Lower leg skin (tissue), 3 donors: ENCODE data around the gene KIF17.

Experiments used
- CTCF ChIP-seq, 3 donors: fragments of 450-650 bp; IDR thresholded peaks; one replicate each; pipeline ENCODE4 v1.5.1; 2016; ENCODE audit warnings: antibody characterized with exemption in 3 of 3, mild to moderate bottlenecking in 3 of 3, moderate library complexity in 2 of 3
- POLR2A ChIP-seq, 2 donors: fragments of 450-650 bp; IDR thresholded peaks; one replicate each; pipeline ENCODE4 v1.6.1; 2016 to 2017; ENCODE audit warnings: antibody characterized with exemption in 2 of 2, mild to moderate bottlenecking in 1 of 2, moderate library complexity in 1 of 2

- TF ChIP-seq CTCF (IDR thresholded peaks at IDR 0.05): no peak
- no peak for TF ChIP-seq POLR2A (IDR thresholded peaks at IDR 0.05)
Observed at GRCh38 chr1:20704390-20705202, 13.2 kb downstream of the KIF17 start.
